GM19397 (cell line): Measurements from ENCODE around the gene MTMR3.

Source experiments
- ATAC-seq: cut with Tn5 transposase; IDR thresholded peaks from one replicate; pipeline ENCODE4 v1.9.1; 2021; ENCODE audit warnings: mild to moderate bottlenecking, moderate library complexity; ENCODE audit not compliant: unreplicated experiment

Gene MTMR3

DNA sequence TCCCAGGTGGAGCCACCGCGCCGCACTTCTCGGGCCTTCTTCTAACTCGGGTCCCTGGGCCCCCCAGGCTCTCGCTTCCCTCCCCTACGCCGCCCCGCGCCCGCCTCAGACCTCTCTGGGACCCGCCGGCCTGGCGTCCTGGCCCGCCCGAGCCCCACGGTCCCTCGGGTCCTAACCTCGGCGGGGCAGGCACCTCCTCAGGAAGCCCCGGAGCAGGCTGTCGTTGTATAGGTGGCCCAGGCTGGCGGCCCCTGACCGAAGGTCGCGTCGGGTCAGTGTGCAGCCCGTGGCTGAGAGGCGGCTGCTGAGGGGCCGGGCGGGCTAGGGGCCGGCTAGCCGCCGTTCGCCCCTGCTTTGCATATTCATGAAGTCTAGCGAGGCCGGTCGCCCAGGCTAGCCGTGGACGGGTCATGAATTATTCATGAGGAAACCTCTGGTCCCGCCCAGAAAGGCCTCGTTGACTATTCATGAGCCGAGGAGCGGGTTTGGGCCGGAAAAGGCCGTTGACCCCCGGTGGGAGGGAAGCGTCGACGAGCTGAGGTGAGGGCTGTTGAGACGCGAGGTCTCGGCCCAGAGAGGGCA, 197.1 kb downstream of the MTMR3 start, which contains the start of gene HORMAD2:
TSS of gene HORMAD2 (plus strand) at position 513 of the 582 bp plus-strand sequence. CDS start 13,489 bp downstream, outside the sequence.
- no peak for ATAC-seq
